ENCODE measurements around the gene MOV10L1. TPM values are rescaled to one million over a fixed set of nuclear protein-coding genes. Genes with fewer than 3 reads are reported as not detected.

MOV10L1 gene
- total RNA-seq, 3 donors from 2014 or later, result 0.16 to 0.44 (median 0.33) TPM

GRCh38 chr22:50123119-50123518, 33.3 kb downstream of the MOV10L1 start:
- H3K27ac ChIP-seq, result no peak overlapping the region
- H3K27me3 ChIP-seq, result no peaks in the 10 kb centered on the region
- TF ChIP-seq POLR2A (IDR thresholded peaks at IDR 0.05), result no peak
- TF ChIP-seq, protein P1, sequence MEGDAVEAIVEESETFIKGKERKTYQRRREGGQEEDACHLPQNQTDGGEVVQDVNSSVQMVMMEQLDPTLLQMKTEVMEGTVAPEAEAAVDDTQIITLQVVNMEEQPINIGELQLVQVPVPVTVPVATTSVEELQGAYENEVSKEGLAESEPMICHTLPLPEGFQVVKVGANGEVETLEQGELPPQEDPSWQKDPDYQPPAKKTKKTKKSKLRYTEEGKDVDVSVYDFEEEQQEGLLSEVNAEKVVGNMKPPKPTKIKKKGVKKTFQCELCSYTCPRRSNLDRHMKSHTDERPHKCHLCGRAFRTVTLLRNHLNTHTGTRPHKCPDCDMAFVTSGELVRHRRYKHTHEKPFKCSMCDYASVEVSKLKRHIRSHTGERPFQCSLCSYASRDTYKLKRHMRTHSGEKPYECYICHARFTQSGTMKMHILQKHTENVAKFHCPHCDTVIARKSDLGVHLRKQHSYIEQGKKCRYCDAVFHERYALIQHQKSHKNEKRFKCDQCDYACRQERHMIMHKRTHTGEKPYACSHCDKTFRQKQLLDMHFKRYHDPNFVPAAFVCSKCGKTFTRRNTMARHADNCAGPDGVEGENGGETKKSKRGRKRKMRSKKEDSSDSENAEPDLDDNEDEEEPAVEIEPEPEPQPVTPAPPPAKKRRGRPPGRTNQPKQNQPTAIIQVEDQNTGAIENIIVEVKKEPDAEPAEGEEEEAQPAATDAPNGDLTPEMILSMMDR (IDR thresholded peaks at IDR 0.05), result no peak
- TF ChIP-seq POLR2AphosphoS5 (IDR thresholded peaks at IDR 0.05), result no peak
- H3K36me3 ChIP-seq, result no peaks in the 10 kb centered on the region
- peaks cover 6% of the 10 kb centered on the region in 2 donors for H3K9me3 ChIP-seq
- no peak for DNase-seq (ENCODE audit: low spot score in 2 of 2)
- intact Hi-C loops (cut with DNase I; ENCODE audit: low total_unique reads), result no loop called here
- H3K4me3 ChIP-seq, result no peak overlapping the region
- H3K4me1 ChIP-seq, result no peaks in the 10 kb centered on the region

GRCh38 chr22:50125029-50125428, 35.2 kb downstream of the MOV10L1 start:
- intact Hi-C loops (cut with DNase I; ENCODE audit: low total_unique reads), result no loop called here
- no peaks in the 10 kb centered on the region for H3K36me3 ChIP-seq
- no peak overlapping the region for H3K4me3 ChIP-seq
- DNase-seq (ENCODE audit: low spot score in 2 of 2), result no peak
- H3K27ac ChIP-seq, result no peak overlapping the region
- no peaks in the 10 kb centered on the region for H3K27me3 ChIP-seq
- no peaks in the 10 kb centered on the region for H3K4me1 ChIP-seq
- peaks cover 6% of the 10 kb centered on the region in 2 donors for H3K9me3 ChIP-seq
- no peak for TF ChIP-seq POLR2AphosphoS5 (IDR thresholded peaks at IDR 0.05)
- no peak for TF ChIP-seq POLR2A (IDR thresholded peaks at IDR 0.05)
- TF ChIP-seq, protein P1 (IDR thresholded peaks at IDR 0.05), result no peak

GRCh38 chr22:50129121-50129736, 39.4 kb downstream of the MOV10L1 start:
- Histone ChIP-seq H3K27ac (no peak overlapping the region), H3K4me3 (no peak overlapping the region), H3K36me3 (no peaks in the 10 kb centered on the region), H3K27me3 (no peaks in the 10 kb centered on the region), H3K4me1 (no peaks in the 10 kb centered on the region), H3K9me3 (no peaks in the 10 kb centered on the region)
- intact Hi-C loops (cut with DNase I; ENCODE audit: low total_unique reads), result no loop called here
- no peak for DNase-seq (ENCODE audit: low spot score in 2 of 2)
- TF ChIP-seq POLR2A (IDR thresholded peaks at IDR 0.05), result no peak
- TF ChIP-seq, protein P1 (IDR thresholded peaks at IDR 0.05), result no peak
- TF ChIP-seq POLR2AphosphoS5 (IDR thresholded peaks at IDR 0.05), result no peak

DNA sequence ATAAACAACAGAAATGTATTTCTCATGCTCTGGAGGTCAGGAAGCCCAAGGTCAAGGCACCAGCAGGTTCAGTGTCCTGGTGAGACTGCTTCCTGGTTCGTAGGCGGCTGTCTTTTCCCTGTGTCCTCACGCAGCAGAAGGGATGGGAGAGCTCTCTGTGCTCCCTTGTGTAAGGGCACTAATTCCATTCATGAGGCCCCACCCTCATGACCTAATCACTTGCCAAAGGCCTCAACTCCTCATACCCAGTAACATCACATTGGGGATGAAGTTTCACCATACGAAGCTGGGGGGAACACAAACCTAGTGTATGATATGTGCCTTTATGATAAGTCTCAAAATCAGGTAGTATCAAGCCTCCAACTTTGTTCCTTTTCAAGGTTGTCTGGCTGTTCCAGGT, 42.1 kb downstream of the MOV10L1 start:
- intact Hi-C loops (cut with DNase I; ENCODE audit: low total_unique reads), result no loop called here
- Histone ChIP-seq H3K9me3 (no peaks in the 10 kb centered on the region), H3K4me1 (no peaks in the 10 kb centered on the region), H3K27ac (no peak overlapping the region), H3K27me3 (no peaks in the 10 kb centered on the region), H3K4me3 (no peak overlapping the region), H3K36me3 (no peaks in the 10 kb centered on the region)
- no peak for DNase-seq (ENCODE audit: low spot score in 2 of 2)
- TF ChIP-seq POLR2AphosphoS5 (IDR thresholded peaks at IDR 0.05) (no peak), POLR2A (IDR thresholded peaks at IDR 0.05) (no peak)
- TF ChIP-seq, protein P1 (IDR thresholded peaks at IDR 0.05), result no peak

GRCh38 chr22:50134481-50134880, 44.7 kb downstream of the MOV10L1 start:
- H3K9me3 ChIP-seq, result no peaks in the 10 kb centered on the region
- H3K4me1 ChIP-seq, result no peaks in the 10 kb centered on the region
- H3K27me3 ChIP-seq, result no peaks in the 10 kb centered on the region
- no peak for DNase-seq (ENCODE audit: low spot score in 2 of 2)
- TF ChIP-seq POLR2A (IDR thresholded peaks at IDR 0.05) (no peak), POLR2AphosphoS5 (IDR thresholded peaks at IDR 0.05) (no peak)
- TF ChIP-seq, protein P1 (IDR thresholded peaks at IDR 0.05), result no peak
- H3K27ac ChIP-seq, result no peak overlapping the region
- no peaks in the 10 kb centered on the region for H3K36me3 ChIP-seq
- H3K4me3 ChIP-seq, result no peak overlapping the region
- intact Hi-C loops (cut with DNase I; ENCODE audit: low total_unique reads), result no loop called here

All from breast epithelium (tissue), 4 donors.